Stimulated activated naive CD8-positive, alpha-beta T cell treated with anti-CD3 and anti-CD28 coated beads, Interleukin-15, Interleukin-2, amounts not matched to agents 100 U/mL and 50 U/mL, for 24 hours (primary cell): ENCODE results near the gene KRT16.
"Not testable (repeated sequence)": the region's sequence is repeated elsewhere in the genome, so short reads cannot be mapped to it uniquely, and the experiment has no call there.

Source experiments
- ATAC-seq: fragments of 150-1000 bp; cut with Tn5 transposase; one replicate; pipeline ENCODE4 v1.10.0; 2021
- DNase-seq: peaks from one replicate; pipeline ENCODE4 v3.0.0; 2021

Gene KRT16

GRCh38 chr17:41647940-41648410 is 35.4 kb upstream of the KRT16 start:
- peak; percentile 95 for DNase-seq
- peak; percentile 79 for ATAC-seq

GRCh38 chr17:41647038-41647813 is 34.7 kb upstream of the KRT16 start:
- no peak for ATAC-seq
- DNase-seq, result no peak

DNA sequence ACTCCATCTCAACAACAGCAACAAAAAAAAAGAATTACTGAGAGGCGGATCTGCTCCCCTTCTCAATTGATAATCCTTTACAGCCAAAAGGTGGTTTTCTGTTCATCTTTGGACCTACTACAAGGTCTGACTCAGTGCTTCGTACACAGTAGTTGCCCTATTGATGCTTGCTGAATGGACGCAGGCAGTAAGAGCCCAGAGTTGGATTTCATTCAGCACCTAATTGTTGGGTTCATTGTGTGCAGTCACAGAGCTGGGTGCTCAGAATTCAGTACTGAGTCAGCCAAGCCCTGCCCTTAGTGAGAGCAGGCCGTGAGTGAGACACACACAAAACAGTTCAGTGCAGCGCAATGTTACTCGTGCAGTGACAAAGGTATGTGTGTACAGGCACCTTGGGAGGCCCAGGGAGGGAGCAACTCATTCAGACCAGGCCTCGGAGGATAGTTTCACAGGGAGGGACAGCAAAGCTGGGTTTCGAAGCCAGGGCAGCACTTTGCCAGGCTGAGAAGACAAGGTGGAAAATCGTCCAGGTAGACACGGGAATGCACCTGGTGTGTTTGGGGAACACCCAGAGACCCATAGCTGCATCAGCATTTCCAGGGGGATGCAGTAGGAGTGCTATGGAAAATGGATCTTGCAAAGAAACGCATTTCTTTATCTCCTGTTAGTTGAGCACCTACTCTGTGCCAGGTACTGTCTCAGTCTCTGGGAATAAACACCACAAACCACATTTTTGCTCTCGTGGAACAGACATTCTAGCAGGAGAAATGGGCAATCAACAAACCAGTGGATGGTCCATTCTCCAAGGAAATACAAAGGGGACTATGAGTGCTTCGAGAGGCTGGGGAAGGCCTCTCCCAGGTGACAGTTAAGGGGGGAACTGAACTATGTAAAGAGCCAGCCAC is 29.9 kb upstream of the KRT16 start:
- DNase-seq (no peak), ATAC-seq (no peak)

- not testable (repeated sequence) for ATAC-seq, DNase-seq
These were observed 28.0 kb upstream of the KRT16 start for GRCh38 chr17:41640596-41640995.

DNA sequence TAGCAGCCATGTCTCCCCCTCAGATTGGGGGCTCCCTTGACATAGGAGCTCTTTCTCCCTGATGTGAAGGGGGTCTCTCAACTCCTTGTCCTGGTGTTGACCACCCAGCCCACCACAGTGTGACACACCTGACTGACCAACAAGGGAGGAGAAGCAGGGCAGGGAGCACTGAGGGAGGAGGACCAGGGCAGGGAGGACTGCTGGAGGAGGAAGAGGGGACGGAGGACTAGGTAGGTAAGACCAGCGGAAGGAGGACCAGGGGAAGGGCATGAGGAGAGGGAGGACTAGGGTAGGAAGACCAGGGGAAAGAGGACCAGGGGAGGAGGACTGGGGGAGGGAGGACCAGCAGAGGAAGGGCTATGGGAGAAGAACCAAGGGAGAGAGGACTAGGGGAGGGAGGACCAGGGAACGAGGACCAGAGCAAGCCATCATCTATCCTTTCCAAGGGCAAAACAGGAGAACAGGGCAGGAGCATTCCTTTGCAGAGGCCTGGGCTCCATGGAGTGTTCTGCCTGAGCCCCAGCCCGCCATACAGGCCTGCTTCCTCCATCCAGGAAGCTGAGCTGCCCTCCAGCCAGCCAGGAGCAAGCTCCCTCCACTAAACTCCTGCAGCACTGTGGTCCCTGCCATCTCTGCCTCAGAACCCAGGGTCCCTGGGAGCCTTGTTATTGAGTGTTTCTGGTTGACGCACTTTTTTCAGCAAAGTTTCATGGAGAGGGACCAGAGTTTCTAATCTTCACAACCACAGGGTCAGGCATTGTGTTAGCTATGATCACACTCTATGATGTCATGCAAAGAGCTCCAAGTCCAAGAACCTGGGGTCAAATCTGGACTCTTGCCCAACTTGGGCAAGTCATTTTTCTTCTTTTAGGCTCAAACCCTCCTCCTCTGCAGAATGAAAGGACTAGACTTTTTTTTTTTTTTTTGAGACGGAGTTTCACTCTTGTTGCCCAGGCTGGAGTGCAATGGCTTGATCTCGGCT is 27.2 kb upstream of the KRT16 start:
- DNase-seq, result no peak
- no peak for ATAC-seq

GRCh38 chr17:41638941-41639340 is 26.4 kb upstream of the KRT16 start:
- ATAC-seq, result no peak
- DNase-seq, result no peak

- DNase-seq, result no peak
- no peak for ATAC-seq
These were observed 25.6 kb upstream of the KRT16 start for GRCh38 chr17:41638194-41638593.

DNA sequence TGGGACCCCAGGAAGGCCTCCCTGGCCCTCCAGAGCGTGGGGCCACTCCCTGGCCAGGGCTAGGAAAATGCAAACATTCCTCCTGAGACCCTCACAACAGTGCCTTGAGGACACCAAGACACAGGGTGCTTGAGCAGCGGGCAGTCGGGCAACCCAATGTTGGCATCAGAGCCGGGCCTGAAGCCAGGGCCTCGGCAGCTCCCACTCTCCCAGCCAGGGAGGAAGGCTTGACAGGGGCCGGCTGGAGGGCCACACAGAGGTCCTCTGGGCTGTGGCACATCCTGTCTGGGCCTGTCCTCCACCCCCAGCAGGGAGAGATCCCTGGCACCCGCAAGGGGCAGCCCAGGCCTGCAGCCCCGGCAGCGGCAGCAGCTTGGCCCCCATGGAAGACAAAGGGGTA is 24.1 kb upstream of the KRT16 start:
- no peak for DNase-seq
- ATAC-seq, result no peak

- ATAC-seq (no peak), DNase-seq (no peak)
These were observed 22.8 kb upstream of the KRT16 start for GRCh38 chr17:41635121-41636097.

DNA sequence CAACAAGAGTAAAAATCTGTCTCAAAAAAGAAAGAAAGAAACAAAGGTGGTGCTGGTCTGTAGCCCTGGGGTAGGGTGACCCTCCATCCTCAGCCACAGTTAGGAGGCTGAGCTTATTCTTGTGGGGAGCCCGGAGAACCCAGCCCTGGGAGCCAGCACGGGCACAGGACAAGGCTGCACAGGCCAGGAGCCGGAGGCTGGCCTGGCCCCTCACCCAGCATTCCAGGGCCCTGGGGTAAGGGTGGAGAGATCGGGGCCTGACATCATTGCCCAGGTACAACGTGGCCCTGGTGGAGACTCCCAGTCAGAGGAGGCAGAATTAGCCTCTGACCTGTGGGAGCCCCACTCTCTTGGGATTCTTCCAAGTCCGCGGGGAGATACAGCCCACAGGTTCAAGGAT is 22.1 kb upstream of the KRT16 start:
- no peak for ATAC-seq
- DNase-seq, result no peak

DNA sequence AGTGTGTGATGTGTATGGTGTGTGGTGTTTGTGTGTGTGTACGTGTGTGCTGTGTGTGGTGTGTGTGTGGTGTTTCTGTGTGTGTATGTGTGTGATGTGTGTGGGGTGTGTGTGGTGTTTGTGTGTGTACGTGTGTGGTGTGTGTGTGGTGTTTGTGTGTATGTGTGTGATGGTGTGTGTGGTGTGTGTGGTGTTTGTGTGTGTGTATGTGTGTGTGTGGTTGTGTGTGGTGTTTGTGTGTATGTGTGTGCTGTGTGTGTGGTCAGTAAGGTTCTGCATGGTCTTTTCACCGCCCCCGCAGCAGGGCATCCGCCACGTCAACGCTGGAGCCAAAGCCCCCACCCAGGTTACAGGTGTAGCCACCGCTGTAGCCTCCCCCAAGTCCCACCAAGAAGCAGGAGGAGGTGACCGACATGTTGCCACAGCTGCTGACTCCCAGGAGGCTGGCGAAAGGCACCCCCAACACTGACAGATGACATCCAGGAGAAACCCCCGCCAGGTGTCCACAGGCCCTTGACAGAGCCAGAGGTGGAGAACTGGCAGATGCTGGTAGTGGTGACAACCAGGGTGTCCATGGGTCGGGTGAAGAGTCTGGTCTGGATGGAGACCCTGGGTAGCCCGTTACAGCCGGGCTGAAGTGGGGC is 21.1 kb upstream of the KRT16 start:
- DNase-seq (no peak), ATAC-seq (no peak)

DNA sequence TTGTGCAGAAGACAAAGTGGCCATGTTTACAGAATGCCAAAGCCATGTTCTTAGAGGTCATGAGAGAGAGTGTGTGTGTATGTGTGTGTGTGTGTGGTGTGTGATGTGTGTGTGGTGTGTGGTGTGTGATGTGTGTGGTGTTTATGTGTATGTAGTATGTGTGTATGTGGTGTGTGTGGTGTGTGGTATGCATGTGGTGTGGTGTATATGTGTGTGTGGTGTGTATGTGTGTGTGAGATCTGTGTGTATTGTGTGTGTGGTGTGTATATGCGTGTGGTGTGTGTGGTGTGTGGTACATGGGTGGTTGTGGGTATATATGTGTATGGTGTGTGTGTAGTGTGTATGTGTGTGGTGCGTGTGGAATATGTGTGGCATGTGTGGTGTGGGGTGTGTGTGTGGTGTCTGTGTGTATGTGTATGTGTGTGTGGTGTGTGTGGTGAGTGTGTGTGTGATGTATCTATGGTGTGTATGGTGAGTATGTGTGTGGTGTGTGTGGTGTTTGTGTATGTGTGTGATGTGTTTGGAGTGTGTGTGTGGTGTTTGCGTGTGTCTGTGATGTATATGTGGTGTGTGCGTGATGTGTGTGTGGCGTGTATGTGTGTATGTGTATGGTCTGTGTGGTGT is 20.0 kb upstream of the KRT16 start:
- DNase-seq, result no peak
- ATAC-seq, result no peak

DNA sequence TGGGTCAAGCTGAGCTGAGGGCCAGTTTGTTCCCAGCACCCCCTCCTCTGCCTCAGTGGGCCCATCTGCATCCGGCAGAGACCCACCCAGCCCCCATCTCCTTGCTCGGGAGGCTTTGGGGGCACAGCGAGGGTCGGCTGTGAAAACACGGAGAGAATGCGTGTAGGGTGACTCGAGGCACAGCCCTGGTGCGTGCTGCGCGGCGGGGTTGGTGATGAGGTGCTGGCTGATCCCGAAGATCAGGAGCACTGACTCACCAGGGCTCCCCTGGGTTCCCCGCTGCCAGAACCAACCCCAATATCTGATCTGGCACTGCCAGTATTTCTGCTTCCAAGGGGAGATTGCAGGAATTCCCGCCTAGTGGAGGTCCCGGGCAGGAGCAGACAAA is 19.3 kb upstream of the KRT16 start:
- DNase-seq (no peak), ATAC-seq (no peak)

DNA sequence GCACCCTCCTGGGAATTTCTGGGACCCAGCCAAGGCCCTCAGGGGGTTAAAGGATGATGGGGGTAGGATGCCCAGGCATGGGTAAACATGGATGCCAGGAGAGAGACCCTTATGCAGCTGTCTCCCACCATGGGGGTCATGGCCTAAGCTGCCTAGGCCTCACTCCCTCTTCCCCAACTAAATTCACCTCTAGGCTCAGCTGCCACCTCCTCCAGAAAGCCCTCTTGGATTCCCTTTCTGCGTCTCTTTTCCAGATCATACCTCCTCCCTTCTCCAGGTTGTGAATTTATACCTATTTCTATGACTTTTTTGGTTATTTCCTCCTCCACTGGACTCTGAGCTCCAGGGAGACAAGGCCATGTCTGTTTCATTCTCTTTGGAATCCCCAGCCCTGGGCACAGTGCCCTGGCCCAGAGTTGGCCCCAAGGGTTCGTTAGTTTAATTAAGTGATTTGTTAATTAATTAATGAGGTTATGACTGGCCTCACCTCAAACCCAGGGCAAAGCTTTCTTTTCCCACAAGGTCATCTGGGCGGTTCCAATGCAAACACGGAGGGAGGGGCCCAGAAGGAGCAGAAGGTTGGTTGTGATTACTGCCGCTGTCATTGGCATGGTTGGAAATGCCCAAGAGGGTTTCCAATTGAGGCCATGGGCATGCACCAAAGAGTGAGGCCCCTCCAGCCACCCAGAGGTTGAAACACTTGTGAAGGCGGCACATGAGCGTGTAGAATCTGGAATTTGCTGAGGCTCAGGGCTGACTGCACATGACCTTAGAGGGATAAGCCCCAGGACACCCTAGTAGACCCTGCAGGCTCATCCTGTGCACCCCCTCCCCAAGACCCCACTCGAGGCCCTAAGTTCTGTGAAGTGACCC is 18.7 kb upstream of the KRT16 start:
- ATAC-seq, result no peak
- no peak for DNase-seq

DNA sequence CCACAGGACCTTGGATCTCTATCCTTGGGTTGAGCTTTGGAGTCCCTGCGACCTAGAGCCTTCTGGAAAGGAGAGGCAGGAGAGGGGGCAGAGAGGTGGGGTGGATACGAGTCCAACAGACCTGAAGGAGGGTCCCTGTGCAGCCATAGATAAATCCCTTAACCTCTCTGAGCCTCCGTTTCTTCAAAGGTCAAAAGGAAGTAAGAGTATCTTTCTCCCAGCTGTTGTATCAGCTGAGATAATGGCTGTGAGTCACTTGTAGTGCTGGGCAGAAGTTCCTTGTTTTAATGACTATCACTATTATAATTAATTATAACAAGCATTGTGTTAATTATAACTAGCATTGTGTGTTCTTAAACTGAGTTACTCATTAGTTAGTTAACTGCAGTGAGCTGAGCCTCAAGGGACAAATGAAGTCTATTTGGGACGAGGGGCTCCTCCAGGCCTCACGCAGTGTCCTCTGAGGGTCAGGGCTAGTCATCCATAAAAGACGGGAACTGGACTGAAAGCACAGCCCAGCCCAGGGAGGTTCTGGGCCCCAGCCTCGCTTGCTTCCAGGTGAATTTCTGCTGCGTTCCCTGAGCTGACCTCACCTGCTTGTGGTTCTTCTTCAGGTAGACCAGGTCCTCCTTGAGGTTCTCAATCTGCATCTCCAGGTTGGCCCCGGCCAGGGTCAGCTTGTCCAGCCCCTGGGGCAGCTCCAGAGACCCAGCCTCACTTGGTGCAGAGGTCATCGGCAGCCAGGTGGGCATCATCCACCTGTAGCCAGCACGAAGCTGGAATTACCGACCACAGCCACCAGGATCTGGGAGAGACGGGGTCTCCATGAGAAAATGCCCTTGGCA is 17.5 kb upstream of the KRT16 start:
- DNase-seq (no peak), ATAC-seq (no peak)

GRCh38 chr17:41629316-41629715 is 16.7 kb upstream of the KRT16 start:
- ATAC-seq, result no peak
- no peak for DNase-seq

GRCh38 chr17:41628621-41629255 is 16.2 kb upstream of the KRT16 start:
- not testable (repeated sequence) for DNase-seq, ATAC-seq

DNA sequence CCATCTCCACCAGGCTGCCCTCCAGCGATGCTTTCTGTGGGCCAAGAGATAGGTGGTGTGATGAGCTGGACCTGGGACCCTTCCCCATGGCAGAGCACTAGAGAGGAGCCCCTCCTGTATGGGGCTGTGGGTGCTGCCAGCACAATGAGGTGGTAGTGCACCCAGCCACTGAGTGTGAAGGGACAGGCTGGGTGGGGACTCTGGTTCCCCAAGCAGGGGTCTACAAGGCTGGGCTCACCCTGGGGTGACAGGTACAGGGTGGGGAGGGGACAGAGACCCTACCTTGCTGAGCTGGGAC is 15.5 kb upstream of the KRT16 start:
- ATAC-seq, DNase-seq: not testable (repeated sequence)
